Endothelial cell of hepatic sinusoid (primary cell): ENCODE results near the gene BRI3.
"Not testable (repeated sequence)": the region's sequence is repeated elsewhere in the genome, so short reads cannot be mapped to it uniquely, and the experiment has no call there.

Source experiments
- in situ Hi-C: cut with HindIII; loops from 2 replicates; pipeline ENCODE4 v1.10.0; 2017; ENCODE audit warnings: low sequenced_read_pairs

BRI3 gene

GRCh38 chr7:98303176-98303865 lies 21.8 kb downstream of the BRI3 start:
- in situ Hi-C loops, result no loop called here

GRCh38 chr7:98303906-98304305 lies 22.4 kb downstream of the BRI3 start:
- in situ Hi-C loops, result no loop called here

- in situ Hi-C loops, result no loop called here
Measured at GRCh38 chr7:98305951-98306535, 24.6 kb downstream of the BRI3 start.

- in situ Hi-C loops, result no loop called here
Measured at GRCh38 chr7:98307971-98308466, 26.5 kb downstream of the BRI3 start.

GRCh38 chr7:98309566-98309965 lies 28.1 kb downstream of the BRI3 start:
- in situ Hi-C loops, result no loop called here

GRCh38 chr7:98312201-98312600 lies 30.7 kb downstream of the BRI3 start:
- in situ Hi-C loops, result no loop called here

GRCh38 chr7:98314469-98314868 lies 33.0 kb downstream of the BRI3 start:
- in situ Hi-C loops, result no loop called here

- in situ Hi-C loops, result no loop called here
Measured at GRCh38 chr7:98315318-98315993, 34.0 kb downstream of the BRI3 start.

- in situ Hi-C loops, result not testable (repeated sequence)
Measured at GRCh38 chr7:98315994-98316527, 34.6 kb downstream of the BRI3 start.

- in situ Hi-C loops, result no loop called here
Measured at GRCh38 chr7:98317366-98318040, 36.0 kb downstream of the BRI3 start.

- in situ Hi-C loops, result no loop called here
Measured at GRCh38 chr7:98319176-98319575, 37.7 kb downstream of the BRI3 start.

- in situ Hi-C loops, result no loop called here
Measured at GRCh38 chr7:98321301-98321700, 39.8 kb downstream of the BRI3 start.

GRCh38 chr7:98322331-98323270 lies 41.1 kb downstream of the BRI3 start:
- in situ Hi-C loops, result no loop called here

GRCh38 chr7:98323597-98324322 lies 42.3 kb downstream of the BRI3 start:
- in situ Hi-C loops, result no loop called here

- in situ Hi-C loops, result no loop called here
Measured at GRCh38 chr7:98324782-98325181, 43.3 kb downstream of the BRI3 start.

- in situ Hi-C loops, result no loop called here
Measured at GRCh38 chr7:98329100-98329790, 47.8 kb downstream of the BRI3 start.

GRCh38 chr7:98329791-98330373 lies 48.4 kb downstream of the BRI3 start:
- in situ Hi-C loops, result no loop called here

- in situ Hi-C loops, result no loop called here
Measured at GRCh38 chr7:98330926-98331529, 49.5 kb downstream of the BRI3 start.
